Suprapubic skin (tissue), 4 donors: Measurements from ENCODE around the gene ROBO1. TPM values are rescaled to one million over a fixed set of nuclear protein-coding genes. Genes with fewer than 3 reads are reported as not detected.

Experiments used
- DNase-seq, 2 donors: peaks; one replicate each; pipeline ENCODE4 v3.0.0-alpha.2; 2019; ENCODE audit warnings: low spot score in 2 of 2
- H3K27ac ChIP-seq: fragments of 200-600 bp; sonication (generic); one replicate; pipeline ENCODE4 v1.5.1; 2019
- H3K27me3 ChIP-seq: fragments of 200-600 bp; sonication (generic); one replicate; pipeline ENCODE4 v1.5.1; 2019
- H3K36me3 ChIP-seq: fragments of 200-600 bp; sonication (generic); one replicate; pipeline ENCODE4 v1.5.1; 2019
- H3K4me1 ChIP-seq: fragments of 200-600 bp; sonication (generic); one replicate; pipeline ENCODE4 v1.5.1; 2019
- H3K4me3 ChIP-seq: fragments of 200-600 bp; sonication (generic); one replicate; pipeline ENCODE4 v1.5.1; 2019; ENCODE audit warnings: mild to moderate bottlenecking
- H3K9me3 ChIP-seq: fragments of 200-600 bp; sonication (generic); one replicate; pipeline ENCODE4 v1.5.1; 2019
- CTCF ChIP-seq, 2 donors: fragments of 200-600 bp in 1 of 2; fragments of 450-650 bp in 1 of 2; sonication (generic) in 1 of 2; IDR thresholded peaks; one replicate each; pipeline ENCODE4 v1.5.1; 2016 to 2019; ENCODE audit warnings: antibody characterized with exemption in 2 of 2, mild to moderate bottlenecking in 1 of 2, moderate library complexity in 1 of 2
- EP300 ChIP-seq: sonication (generic); formaldehyde crosslinking; IDR thresholded peaks from one replicate; pipeline ENCODE4 v1.6.1; 2017; ENCODE audit warnings: antibody characterized with exemption
- POLR2A ChIP-seq, 2 donors: fragments of 450-650 bp; IDR thresholded peaks; one replicate each; pipeline ENCODE4 v1.6.1; 2017; ENCODE audit warnings: antibody characterized with exemption in 2 of 2, mild to moderate bottlenecking in 2 of 2, moderate library complexity in 2 of 2
- POLR2AphosphoS5 ChIP-seq, 3 donors: sonication (generic); formaldehyde crosslinking; IDR thresholded peaks; one replicate each; pipeline ENCODE4 v1.6.1; 2017; ENCODE audit warnings: antibody characterized with exemption in 3 of 3
- WGBS: methylation state at CpG from one replicate; pipeline ENCODE4 v1.1.5; 2018; 5-methylcytosine and 5-hydroxymethylcytosine counted together
- total RNA-seq, 4 donors: library from RNA; depleted of rRNA; stranded (reverse); fragments of >200 nt; gene quantifications; one replicate each; pipeline ENCODE4 v1.1.0, GENCODE V29; 2016

Gene ROBO1
- total RNA-seq, 4 donors from 2014 or later = 67.7 to 80.3 (median 71.3) TPM

DNA sequence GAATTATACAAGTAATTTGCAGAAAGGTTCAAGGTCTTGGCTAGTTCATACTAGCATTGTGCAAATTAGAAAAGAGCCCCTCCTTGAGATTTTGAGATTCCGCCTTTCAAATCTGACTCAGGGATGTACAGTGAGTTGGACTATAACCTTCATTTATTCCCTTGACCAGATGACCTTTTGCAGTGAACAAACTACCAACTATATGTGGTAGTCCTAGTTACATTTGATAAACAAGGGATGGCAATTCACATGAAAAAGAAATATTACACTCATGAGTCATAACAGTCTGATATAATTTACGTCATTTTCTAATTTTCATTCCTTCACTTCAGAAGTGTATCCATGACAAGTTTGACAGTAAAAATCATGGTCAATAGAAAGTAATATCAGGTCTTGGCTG lies 860.4 kb downstream of the ROBO1 start:
- Histone ChIP-seq H3K4me1 (no peaks in the 10 kb centered on the region), H3K27ac (no peak overlapping the region), H3K4me3 (no peak overlapping the region), H3K9me3 (no peaks in the 10 kb centered on the region), H3K27me3 (no peaks in the 10 kb centered on the region), H3K36me3 (no peaks in the 10 kb centered on the region)
- WGBS = 89% methylated on average over 2 of the region's 2 CpGs
- no peak for TF ChIP-seq POLR2AphosphoS5 (IDR thresholded peaks at IDR 0.05)
- no peak for TF ChIP-seq EP300
- no peak for TF ChIP-seq CTCF (IDR thresholded peaks at IDR 0.05)
- TF ChIP-seq POLR2A (IDR thresholded peaks at IDR 0.05) = no peak
- DNase-seq = no peak

DNA sequence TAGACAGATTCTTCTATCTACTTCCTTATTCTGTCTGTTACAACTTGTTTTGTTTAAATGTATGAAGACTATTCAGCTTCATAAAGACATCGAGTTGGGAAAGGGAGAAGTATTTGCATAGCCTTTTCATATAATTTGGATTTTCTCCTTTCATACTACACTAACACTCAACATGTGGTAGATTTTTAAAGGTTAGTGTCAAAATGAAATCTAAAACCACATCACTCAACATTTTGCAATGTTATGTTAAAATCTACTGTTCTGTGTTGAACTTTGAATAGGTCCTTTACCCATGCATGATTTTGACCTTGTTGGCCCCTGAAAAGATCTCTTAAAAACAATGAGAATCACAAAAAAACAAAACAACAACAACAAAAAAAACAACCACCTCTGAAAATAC lies 860.9 kb downstream of the ROBO1 start:
- H3K4me3 ChIP-seq = no peak overlapping the region
- DNase-seq = no peak
- H3K27me3 ChIP-seq = no peaks in the 10 kb centered on the region
- 90% methylated on average over 1 of the region's 1 CpG for WGBS
- no peaks in the 10 kb centered on the region for H3K4me1 ChIP-seq
- TF ChIP-seq POLR2A (IDR thresholded peaks at IDR 0.05) (no peak), POLR2AphosphoS5 (IDR thresholded peaks at IDR 0.05) (no peak), CTCF (IDR thresholded peaks at IDR 0.05) (no peak), EP300 (no peak)
- H3K9me3 ChIP-seq = no peaks in the 10 kb centered on the region
- H3K36me3 ChIP-seq = no peaks in the 10 kb centered on the region
- no peak overlapping the region for H3K27ac ChIP-seq

DNA sequence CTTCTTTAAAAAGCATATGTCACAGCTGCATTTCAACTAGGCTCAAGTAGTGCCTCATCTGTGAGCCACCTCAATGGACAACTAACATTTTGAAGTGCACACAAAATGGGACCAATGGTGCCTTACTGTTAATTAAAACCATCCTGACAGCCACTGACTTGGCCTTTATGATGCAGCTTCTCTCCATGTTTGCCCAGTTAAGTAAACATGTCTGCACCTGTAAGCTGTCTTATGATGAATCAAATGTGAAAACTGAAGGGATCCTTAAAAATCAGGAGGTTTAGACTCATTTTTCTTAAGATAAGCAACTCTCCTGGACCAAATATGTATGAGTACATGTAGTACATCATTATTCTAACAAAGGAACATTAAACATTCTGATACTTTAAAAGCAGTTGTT lies 861.6 kb downstream of the ROBO1 start:
- TF ChIP-seq POLR2AphosphoS5 (IDR thresholded peaks at IDR 0.05) = no peak
- TF ChIP-seq CTCF (IDR thresholded peaks at IDR 0.05) = no peak
- no peak for TF ChIP-seq EP300
- no peak for TF ChIP-seq POLR2A (IDR thresholded peaks at IDR 0.05)
- no peak for DNase-seq
- H3K27me3 ChIP-seq = no peaks in the 10 kb centered on the region
- no peak overlapping the region for H3K27ac ChIP-seq
- H3K4me1 ChIP-seq = no peaks in the 10 kb centered on the region
- H3K36me3 ChIP-seq = no peaks in the 10 kb centered on the region
- H3K4me3 ChIP-seq = no peak overlapping the region
- H3K9me3 ChIP-seq = no peaks in the 10 kb centered on the region

GRCh38 chr3:78905700-78906099 lies 862.1 kb downstream of the ROBO1 start:
- Histone ChIP-seq H3K27me3 (no peaks in the 10 kb centered on the region), H3K4me3 (no peak overlapping the region), H3K4me1 (no peaks in the 10 kb centered on the region), H3K27ac (no peak overlapping the region), H3K36me3 (no peaks in the 10 kb centered on the region), H3K9me3 (no peaks in the 10 kb centered on the region)
- no peak for TF ChIP-seq POLR2A (IDR thresholded peaks at IDR 0.05)
- TF ChIP-seq POLR2AphosphoS5 (IDR thresholded peaks at IDR 0.05) = no peak
- TF ChIP-seq EP300 = no peak
- TF ChIP-seq CTCF (IDR thresholded peaks at IDR 0.05) = no peak
- no peak for DNase-seq
- 89% methylated on average over 3 of the region's 3 CpGs for WGBS

DNA sequence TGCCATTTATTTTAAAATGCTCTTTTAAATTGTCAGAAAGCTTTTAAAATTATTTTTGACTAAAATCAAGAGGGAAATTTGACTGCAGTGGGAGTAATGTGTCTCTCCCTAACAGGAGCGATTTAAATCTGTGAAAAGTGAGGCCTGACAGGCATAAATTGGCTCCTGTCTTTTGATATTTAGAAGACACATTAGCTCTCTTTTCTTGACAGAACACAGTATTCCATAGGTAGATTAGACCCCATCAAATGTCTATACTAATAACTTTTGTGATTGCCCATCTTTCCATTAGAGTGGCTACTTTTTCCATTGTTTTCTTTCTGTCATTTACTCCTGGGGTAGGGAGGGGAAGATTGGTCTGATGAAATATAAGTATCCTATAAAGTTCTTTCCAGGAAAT lies 866.3 kb downstream of the ROBO1 start:
- H3K27ac ChIP-seq = no peak overlapping the region
- TF ChIP-seq POLR2AphosphoS5 (IDR thresholded peaks at IDR 0.05) (no peak), EP300 (no peak), CTCF (IDR thresholded peaks at IDR 0.05) (no peak)
- H3K9me3 ChIP-seq = no peaks in the 10 kb centered on the region
- no peaks in the 10 kb centered on the region for H3K36me3 ChIP-seq
- no peak overlapping the region for H3K4me3 ChIP-seq
- 88% methylated on average over 1 of the region's 1 CpG for WGBS
- H3K4me1 ChIP-seq = no peaks in the 10 kb centered on the region
- DNase-seq = no peak
- no peaks in the 10 kb centered on the region for H3K27me3 ChIP-seq
